Fibroblast of the aortic adventitia (primary cell): ENCODE results near the gene MIA2. TPM values are rescaled to one million over a fixed set of nuclear protein-coding genes. Genes with fewer than 3 reads are reported as not detected.

Experiments used
- DNase-seq: peaks from one replicate; pipeline ENCODE4 v3.0.0-alpha.2; 2010; ENCODE audit warnings: low read depth
- H3K4me3 ChIP-seq: 2 replicates; pipeline ENCODE4 v1.5.1; 2011; ENCODE audit warnings: low read depth, mild to moderate bottlenecking, control low read depth, low read length, moderate library complexity
- total RNA-seq: library from RNA; depleted of rRNA; stranded (reverse); fragments of >200 nt; gene quantifications from 2 replicates; pipeline ENCODE4 v1.2.3, GENCODE V29; 2012; ENCODE audit warnings: low replicate concordance
- TF ChIP-seq, protein P1 (sequence below): IDR thresholded peaks from 2 replicates; pipeline ENCODE4 v1.5.1; 2011; ENCODE audit warnings: mild to moderate bottlenecking, low read length, control low read depth, inconsistent platforms; ENCODE audit not compliant: insufficient read depth

MIA2 gene
- total RNA-seq, 1 donor, result 20.4 TPM

DNA sequence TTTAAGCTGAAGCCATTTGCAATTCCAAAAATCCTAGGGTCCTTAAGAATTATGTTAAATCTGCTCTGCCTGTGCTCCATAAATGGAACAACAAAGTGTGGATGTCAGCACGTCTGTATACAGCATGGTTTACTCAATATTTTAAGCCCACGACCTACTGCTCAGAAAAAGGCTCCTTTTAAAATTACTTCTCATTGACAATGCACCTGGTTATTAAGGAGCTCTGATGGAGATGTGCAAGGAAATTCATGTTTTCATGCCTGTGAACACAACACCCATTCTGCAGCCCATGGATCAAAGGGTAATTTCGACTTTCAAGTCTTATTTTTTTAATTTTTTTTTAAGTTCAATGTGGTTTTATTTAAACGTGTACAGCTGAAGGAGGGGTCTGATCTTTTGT lies 150.5 kb downstream of the MIA2 start:
- TF ChIP-seq, protein P1, sequence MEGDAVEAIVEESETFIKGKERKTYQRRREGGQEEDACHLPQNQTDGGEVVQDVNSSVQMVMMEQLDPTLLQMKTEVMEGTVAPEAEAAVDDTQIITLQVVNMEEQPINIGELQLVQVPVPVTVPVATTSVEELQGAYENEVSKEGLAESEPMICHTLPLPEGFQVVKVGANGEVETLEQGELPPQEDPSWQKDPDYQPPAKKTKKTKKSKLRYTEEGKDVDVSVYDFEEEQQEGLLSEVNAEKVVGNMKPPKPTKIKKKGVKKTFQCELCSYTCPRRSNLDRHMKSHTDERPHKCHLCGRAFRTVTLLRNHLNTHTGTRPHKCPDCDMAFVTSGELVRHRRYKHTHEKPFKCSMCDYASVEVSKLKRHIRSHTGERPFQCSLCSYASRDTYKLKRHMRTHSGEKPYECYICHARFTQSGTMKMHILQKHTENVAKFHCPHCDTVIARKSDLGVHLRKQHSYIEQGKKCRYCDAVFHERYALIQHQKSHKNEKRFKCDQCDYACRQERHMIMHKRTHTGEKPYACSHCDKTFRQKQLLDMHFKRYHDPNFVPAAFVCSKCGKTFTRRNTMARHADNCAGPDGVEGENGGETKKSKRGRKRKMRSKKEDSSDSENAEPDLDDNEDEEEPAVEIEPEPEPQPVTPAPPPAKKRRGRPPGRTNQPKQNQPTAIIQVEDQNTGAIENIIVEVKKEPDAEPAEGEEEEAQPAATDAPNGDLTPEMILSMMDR, result no peak
- no peak overlapping the region for H3K4me3 ChIP-seq
- DNase-seq, result no peak

GRCh38 chr14:39393289-39393688 lies 159.6 kb downstream of the MIA2 start:
- TF ChIP-seq, protein P1, result no peak
- H3K4me3 ChIP-seq, result no peak overlapping the region
- no peak for DNase-seq

GRCh38 chr14:39395555-39396254 lies 162.0 kb downstream of the MIA2 start:
- TF ChIP-seq, protein P1, result no peak
- no peak overlapping the region for H3K4me3 ChIP-seq
- peak; percentile 16 for DNase-seq

DNA sequence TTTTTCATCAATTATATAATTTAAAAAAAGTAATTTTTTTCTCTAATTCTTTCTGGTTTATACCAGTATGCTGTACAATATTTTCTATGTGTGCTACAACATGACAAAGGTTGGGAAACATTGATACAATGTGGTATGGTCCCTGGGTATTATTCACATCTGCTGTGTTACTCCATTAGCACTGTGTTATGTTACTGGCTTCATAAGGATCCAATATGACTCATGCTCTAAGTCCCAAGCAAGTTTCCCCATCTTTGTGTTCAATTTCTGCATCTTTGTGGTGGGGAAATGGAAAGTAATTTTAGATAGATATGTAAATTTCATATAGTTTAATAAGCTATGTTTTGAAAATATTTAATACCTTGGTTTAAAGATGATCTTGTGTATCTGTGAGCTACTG lies 162.7 kb downstream of the MIA2 start:
- TF ChIP-seq, protein P1, result no peak
- DNase-seq, result peak; percentile 30
- H3K4me3 ChIP-seq, result no peak overlapping the region

DNA sequence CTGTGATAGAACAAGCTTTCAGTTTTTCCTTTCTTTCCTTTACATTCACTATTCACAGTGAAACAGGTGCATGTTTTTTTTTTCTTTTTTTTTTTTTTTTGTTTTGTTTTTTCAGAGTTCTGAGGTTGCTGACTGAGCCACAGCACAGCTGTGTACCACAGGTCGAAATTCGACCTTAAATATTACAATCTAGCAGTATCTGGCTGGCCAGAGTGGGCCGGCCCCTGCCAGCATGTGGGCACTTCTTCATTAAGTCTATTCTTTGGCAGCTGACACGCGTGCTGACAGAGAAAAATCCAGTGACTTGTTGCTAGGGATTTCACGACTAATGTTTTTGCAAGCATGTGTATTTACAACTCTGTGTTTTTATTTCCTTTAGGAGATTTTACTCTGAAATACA lies 164.7 kb downstream of the MIA2 start:
- TF ChIP-seq, protein P1, result no peak
- H3K4me3 ChIP-seq, result no peak overlapping the region
- DNase-seq, result no peak

DNA sequence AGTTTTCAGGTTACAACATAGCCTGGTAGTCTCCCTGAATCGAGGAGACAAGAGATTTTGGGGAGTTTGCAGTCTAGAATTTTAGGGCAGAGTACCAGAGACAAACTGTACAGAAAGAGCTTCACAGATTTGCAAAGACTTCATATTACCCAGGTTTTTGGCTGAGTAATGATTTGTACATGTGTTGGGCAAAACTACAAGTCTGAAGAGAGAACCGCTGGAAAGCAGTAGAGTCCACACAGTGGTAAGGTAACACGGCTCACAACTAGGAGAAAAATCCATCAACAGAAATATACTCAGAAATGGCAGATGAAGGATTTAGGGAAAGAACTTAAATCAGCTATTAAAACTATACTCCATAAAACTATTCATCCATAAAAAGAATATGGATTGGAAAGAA lies 172.8 kb downstream of the MIA2 start:
- no peak for DNase-seq
- H3K4me3 ChIP-seq, result no peak overlapping the region
- TF ChIP-seq, protein P1, result no peak

- TF ChIP-seq, protein P1, result no peak
- DNase-seq, result no peak
- no peak overlapping the region for H3K4me3 ChIP-seq
These were observed 182.4 kb downstream of the MIA2 start for GRCh38 chr14:39416072-39416471.
